Glutamatergic neuron (in vitro differentiated cells): ENCODE results near the gene PEX14. TPM values are rescaled to one million over a fixed set of nuclear protein-coding genes. Genes with fewer than 3 reads are reported as not detected.

Experiments
- DNase-seq: peaks from one replicate; pipeline ENCODE4 v3.0.0; 2022
- H3K27ac Mint-ChIP-seq: one replicate; pipeline ENCODE4 v1.8.0; 2020; ENCODE audit warnings: mild to moderate bottlenecking, mixed read lengths, inconsistent platforms; ENCODE audit not compliant: unreplicated experiment
- H3K27me3 Mint-ChIP-seq: one replicate; pipeline ENCODE4 v1.8.0; 2020; ENCODE audit warnings: mild to moderate bottlenecking, moderate library complexity, mixed read lengths, inconsistent platforms; ENCODE audit not compliant: unreplicated experiment
- H3K36me3 Mint-ChIP-seq: one replicate; pipeline ENCODE4 v1.8.0; 2020; ENCODE audit warnings: mild to moderate bottlenecking, mixed read lengths, inconsistent platforms; ENCODE audit not compliant: unreplicated experiment
- H3K4me1 Mint-ChIP-seq: one replicate; pipeline ENCODE4 v1.8.0; 2020; ENCODE audit warnings: mild to moderate bottlenecking, low read depth, mixed read lengths, inconsistent platforms; ENCODE audit not compliant: unreplicated experiment
- H3K4me3 Mint-ChIP-seq: one replicate; pipeline ENCODE4 v1.8.0; 2020; ENCODE audit warnings: mild to moderate bottlenecking, mixed read lengths, inconsistent platforms; ENCODE audit not compliant: unreplicated experiment
- H3K9me3 Mint-ChIP-seq: one replicate; pipeline ENCODE4 v1.8.0; 2020; ENCODE audit warnings: mild to moderate bottlenecking, moderate library complexity, mixed read lengths, inconsistent platforms; ENCODE audit not compliant: unreplicated experiment
- CTCF ChIP-seq: fragments of 200-600 bp; sonication (generic); IDR thresholded peaks from one replicate; pipeline ENCODE4 v1.5.0; 2021; ENCODE audit not compliant: partially characterized antibody, unreplicated experiment
- total RNA-seq: library from RNA; stranded (reverse); fragmentation: NEBNext Ultra II Directional; extraction: Animal tissue kit (Norgen Biotek cat#: 25700); gene quantifications from one replicate; pipeline ENCODE4 v1.2.1, GENCODE V29; 2021; ENCODE audit not compliant: unreplicated experiment

The PEX14 gene
- total RNA-seq, 1 donor from 2014 or later = 25.8 TPM

DNA sequence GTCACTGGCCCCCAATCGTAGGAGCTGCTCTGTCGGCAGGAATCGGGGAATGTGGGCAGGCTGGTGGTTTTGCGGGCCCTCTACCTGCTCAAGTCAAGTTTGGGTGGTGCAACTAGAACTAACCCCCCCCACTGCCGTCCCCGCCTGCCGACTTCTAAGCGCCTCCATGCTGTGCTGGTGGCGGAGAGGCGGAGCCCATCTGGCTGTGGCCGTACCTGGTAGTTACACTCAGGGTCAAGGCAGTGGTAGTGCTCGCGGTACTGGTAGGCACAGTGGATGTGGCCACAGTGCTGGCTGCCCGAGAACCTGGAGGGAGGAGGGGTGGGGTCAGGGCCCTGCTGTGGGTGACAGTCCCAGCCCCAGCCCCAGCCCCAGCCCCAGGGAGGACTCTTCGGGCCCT is 181.7 kb downstream of the PEX14 start:
- DNase-seq = no peak
- peaks cover 3% of the 10 kb centered on the region for H3K9me3 Mint-ChIP-seq
- peaks cover 7% of the 10 kb centered on the region for H3K4me1 Mint-ChIP-seq
- TF ChIP-seq CTCF = no peak
- no peak overlapping the region for H3K4me3 Mint-ChIP-seq
- no peaks in the 10 kb centered on the region for H3K36me3 Mint-ChIP-seq
- peaks cover 11% of the 10 kb centered on the region for H3K27me3 Mint-ChIP-seq
- no peak overlapping the region for H3K27ac Mint-ChIP-seq

GRCh38 chr1:10657088-10657847 is 182.5 kb downstream of the PEX14 start:
- Mint-ChIP-seq H3K27me3 (peaks cover 11% of the 10 kb centered on the region), H3K4me1 (peaks cover 7% of the 10 kb centered on the region), H3K9me3 (peaks cover 3% of the 10 kb centered on the region), H3K36me3 (no peaks in the 10 kb centered on the region), H3K4me3 (no peak overlapping the region), H3K27ac (peak overlapping the region; percentile 67)
- DNase-seq = peak; percentile 65
- no peak for TF ChIP-seq CTCF

DNA sequence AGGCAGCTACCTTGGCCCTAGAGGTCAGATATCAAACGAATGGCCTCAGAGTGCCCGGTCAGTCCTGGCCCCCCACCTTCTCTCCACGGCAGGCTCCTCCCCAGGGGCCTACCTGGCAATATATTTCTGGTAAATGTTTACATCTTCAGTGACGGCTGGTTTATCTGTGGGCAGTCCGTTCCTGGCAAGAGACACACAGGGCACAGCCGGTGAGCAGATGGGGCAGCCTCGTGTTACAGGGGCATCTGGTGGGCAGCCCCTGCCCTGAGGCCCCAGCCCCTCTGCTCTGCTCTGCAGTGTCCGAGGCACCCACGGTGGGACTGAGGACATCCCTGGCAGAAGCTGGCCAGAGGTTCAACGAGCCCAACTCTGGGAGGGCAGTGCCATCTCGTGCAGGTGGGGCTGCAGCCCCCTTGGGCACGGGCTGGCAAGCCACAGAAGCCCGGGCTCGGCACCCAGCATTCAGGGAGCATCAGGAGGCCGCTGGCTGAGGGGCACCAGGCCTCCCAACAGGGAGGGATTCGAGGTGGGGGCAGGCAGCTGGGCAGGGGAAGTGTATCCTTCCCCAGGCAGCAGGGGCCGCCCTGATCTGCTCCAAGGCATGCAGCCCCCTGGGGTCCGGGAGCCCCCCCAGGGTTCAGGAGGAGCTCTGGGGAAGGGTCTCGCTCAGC is 183.8 kb downstream of the PEX14 start:
- Mint-ChIP-seq H3K9me3 (peaks cover 3% of the 10 kb centered on the region), H3K27me3 (peaks cover 10% of the 10 kb centered on the region), H3K27ac (no peak overlapping the region), H3K4me1 (peaks cover 7% of the 10 kb centered on the region), H3K36me3 (no peaks in the 10 kb centered on the region), H3K4me3 (no peak overlapping the region)
- no peak for TF ChIP-seq CTCF
- no peak for DNase-seq

DNA sequence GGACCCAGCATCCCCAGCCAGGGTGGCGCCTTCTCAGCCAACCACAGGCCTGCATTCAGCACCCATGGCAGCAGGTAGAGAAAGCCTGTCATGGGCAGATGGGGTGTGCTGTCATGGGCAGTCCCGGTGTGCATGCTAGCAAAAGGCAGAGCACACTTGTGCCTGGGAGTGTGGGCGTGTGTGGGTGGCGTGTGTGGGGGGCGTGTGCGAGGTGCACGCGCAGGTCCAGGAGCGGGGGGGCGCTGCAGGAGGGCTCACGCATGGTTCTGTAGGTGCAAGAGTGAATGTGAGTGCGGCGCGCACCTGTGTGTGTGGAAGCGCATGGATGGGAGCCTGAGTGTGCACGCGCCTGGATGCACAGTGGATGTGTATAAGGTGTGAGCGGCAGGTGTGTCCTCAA is 184.5 kb downstream of the PEX14 start:
- Mint-ChIP-seq H3K36me3 (no peaks in the 10 kb centered on the region), H3K4me3 (no peak overlapping the region), H3K4me1 (peaks cover 9% of the 10 kb centered on the region), H3K9me3 (peaks cover 4% of the 10 kb centered on the region), H3K27ac (no peak overlapping the region), H3K27me3 (peaks cover 10% of the 10 kb centered on the region)
- DNase-seq = no peak
- no peak for TF ChIP-seq CTCF
